Ovary (tissue), 3 donors: ENCODE results near the gene TNFRSF1B.

ENCODE experiments used
- EP300 ChIP-seq: sonication (generic); formaldehyde crosslinking; IDR thresholded peaks from one replicate; pipeline ENCODE4 v1.6.1; 2017; ENCODE audit warnings: antibody characterized with exemption
- POLR2A ChIP-seq: fragments of 450-650 bp; IDR thresholded peaks from one replicate; pipeline ENCODE4 v1.6.1; 2017; ENCODE audit warnings: antibody characterized with exemption, mild to moderate bottlenecking, moderate library complexity
- TF ChIP-seq, protein P1 (sequence below), 3 donors: fragments of 450-650 bp in 2 of 3; fragments of 200-600 bp in 1 of 3; IDR thresholded peaks; one replicate each; pipeline versions ENCODE4 v1.5.1 to v1.8.0; 2016 to 2022; ENCODE audit warnings: antibody characterized with exemption in 3 of 3, mild to moderate bottlenecking in 1 of 3
- donor health status: DM: no; HTN: no; CAD: no.

DNA sequence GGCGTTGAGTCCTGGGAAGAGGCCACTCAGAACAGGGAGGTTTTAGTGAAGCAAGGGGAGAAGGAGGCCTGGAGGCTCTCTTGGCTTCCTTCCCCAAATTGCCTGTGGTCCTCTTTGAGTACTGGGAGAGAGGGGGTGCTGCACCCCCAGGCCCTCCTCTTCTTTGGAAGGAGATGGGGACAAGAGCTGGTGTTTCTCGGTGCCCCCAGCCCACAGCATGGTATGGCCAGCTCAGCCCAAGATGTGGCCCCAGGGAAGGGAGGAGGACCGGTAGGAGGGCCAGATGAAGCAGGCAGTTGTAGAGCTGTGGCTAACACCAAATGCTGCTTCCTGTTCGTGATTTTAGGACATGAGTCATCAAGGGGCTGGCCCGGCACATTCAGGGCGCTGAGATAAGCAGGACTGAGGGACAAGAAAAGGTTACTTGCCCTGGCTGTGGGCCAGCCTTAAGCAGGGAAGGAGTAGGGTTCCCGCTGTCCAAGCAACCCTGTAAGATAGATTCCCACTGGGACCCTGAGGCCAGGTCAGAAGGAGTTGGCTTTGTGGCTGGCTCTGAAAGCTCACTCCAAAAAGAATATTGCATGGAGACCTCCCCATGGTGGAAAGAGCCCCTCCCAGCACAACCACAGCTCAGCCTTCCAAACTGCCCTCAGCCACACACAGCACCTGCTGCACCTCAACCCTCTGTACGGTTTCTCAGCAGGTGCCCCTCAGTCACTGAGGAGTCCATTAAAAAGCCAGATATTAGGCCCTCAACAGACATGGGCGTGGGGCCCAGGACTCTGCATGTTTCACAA lies 4.9 kb upstream of the TNFRSF1B start:
- TF ChIP-seq, protein P1, sequence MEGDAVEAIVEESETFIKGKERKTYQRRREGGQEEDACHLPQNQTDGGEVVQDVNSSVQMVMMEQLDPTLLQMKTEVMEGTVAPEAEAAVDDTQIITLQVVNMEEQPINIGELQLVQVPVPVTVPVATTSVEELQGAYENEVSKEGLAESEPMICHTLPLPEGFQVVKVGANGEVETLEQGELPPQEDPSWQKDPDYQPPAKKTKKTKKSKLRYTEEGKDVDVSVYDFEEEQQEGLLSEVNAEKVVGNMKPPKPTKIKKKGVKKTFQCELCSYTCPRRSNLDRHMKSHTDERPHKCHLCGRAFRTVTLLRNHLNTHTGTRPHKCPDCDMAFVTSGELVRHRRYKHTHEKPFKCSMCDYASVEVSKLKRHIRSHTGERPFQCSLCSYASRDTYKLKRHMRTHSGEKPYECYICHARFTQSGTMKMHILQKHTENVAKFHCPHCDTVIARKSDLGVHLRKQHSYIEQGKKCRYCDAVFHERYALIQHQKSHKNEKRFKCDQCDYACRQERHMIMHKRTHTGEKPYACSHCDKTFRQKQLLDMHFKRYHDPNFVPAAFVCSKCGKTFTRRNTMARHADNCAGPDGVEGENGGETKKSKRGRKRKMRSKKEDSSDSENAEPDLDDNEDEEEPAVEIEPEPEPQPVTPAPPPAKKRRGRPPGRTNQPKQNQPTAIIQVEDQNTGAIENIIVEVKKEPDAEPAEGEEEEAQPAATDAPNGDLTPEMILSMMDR (IDR thresholded peaks at IDR 0.05) = no peak
- no peak for TF ChIP-seq POLR2A
- no peak for TF ChIP-seq EP300
